Stromal cell of bone marrow (primary cell): Measurements from ENCODE around the gene KRTAP20-1.

ENCODE experiments used
- DNase-seq: peaks from one replicate; pipeline ENCODE4 v3.0.0-alpha.2; 2012; ENCODE audit warnings: low read depth

The KRTAP20-1 gene

DNA sequence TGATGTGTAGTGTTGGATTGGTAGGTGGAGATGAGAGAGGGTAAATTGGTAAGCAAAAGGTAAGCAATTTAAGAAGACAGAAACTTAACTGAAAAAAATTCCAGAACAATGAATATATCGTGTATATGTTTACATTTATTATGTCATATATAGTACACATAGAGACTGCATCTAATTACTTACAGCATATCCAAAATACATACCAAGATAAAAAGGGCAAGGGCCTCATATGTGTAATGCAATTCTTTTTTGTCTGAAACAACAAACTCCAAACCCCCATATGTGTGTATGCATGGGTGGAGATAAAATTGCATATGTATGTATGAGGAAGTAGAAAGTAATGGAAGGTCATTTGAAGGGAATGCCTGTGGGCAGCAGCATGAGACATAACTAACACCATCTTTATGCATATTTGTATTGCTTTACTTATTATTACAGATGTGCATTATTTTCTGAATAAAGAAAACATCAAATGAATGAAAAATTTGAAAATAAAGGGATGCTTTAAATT is 30.7 kb downstream of the KRTAP20-1 start:
- no peak for DNase-seq

DNA sequence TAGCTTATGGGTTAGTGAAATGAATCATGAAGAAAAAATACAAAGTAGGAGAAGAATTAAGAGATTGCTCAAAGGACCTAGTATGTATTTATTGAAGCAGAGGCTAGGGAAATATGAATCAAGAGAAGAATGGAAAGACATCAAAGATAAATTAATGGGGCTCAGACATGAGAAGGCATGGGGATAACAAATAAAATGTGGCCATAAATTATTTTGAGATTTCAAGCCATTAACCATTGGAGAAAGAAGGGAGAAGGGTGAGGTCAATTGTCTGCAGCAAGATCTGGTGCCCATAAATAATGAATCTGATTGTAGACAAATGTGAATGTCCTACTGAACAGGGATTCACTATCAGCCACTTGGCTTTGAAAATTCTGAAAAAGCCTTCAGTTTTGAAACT is 36.7 kb downstream of the KRTAP20-1 start:
- no peak for DNase-seq
